NCI-H187 (cell line): Measurements from ENCODE around the gene OSBPL10.

ENCODE experiments used
- DNase-seq, 2 experiments: peaks; one replicate each; lab custom pipeline; 2025; lab: John Stamatoyannopoulos, UW

OSBPL10 gene

GRCh38 chr3:31925271-31925630 is 55.8 kb downstream of the OSBPL10 start:
- DNase-seq, result no peak

DNA sequence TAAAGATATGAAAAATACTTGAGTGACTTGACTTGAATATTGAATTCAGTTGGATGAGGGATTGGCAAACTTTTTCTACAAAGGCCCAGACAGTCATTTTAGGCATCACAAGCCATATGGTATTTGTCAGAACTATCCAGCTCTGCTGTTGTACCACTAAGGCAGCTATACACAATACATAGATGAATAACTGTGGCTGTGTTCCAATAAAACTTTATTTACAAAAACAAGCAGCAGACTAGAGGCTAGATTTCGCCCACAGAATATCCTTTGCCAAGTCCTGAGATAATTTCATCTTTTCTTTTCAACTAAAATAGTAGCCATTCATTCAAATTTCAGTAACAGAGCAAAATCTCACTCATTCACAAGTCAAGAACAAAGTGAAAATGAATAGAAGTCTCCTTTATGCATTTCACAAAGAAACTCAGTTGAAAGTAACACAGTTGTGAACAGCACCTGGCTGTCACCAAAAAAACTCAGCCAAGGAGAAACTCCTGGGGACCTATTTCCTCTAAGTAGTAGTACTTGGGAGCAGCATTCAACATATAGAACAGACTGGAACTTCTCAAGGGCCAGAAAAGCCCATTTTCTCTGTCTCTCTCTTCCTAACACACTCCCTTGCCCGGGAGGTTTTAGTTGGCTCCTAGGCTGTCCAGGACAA is 56.3 kb downstream of the OSBPL10 start:
- no peak for DNase-seq

DNA sequence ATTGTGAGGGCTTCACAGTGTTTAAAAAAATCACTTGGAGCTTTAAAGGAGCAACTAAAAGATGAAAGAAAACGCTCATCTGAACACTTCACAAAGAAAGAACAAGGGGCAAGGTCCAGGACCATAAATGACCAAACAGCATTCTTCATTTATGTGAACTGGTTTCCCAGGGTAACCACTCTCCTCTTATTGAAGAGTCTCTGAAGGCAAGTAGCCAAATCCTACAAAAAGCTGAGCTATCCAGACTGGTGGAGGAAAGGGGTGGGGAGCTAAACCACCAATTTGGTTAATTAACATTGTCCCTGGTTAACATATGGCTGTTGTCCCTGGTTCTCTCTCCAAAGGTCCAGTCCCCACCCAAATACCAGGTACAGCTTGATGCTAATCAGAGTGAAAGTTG is 58.1 kb downstream of the OSBPL10 start:
- no peak for DNase-seq

- no peak for DNase-seq
Measured at GRCh38 chr3:31921837-31922236, 59.2 kb downstream of the OSBPL10 start.

DNA sequence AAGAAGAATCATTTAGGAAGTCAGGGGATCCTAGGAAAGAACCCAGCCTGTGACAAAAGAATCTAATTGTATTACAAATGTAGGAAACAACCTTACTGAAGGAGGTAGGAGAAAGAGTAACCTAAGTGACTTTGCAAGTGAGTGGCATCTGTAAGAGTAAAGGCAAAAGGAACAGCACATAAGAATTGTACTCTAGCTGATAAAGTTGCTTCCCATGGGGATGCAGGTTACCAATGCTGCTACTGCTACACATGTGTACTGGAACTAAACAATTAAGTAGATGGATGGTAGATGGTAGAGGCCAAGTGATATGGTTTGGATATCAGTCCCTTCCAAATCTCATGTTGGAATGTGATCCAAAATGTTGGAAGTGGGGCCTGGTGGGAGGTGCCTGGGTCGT is 60.8 kb downstream of the OSBPL10 start:
- DNase-seq, result no peak

GRCh38 chr3:31919528-31919927 is 61.5 kb downstream of the OSBPL10 start:
- DNase-seq, result no peak

DNA sequence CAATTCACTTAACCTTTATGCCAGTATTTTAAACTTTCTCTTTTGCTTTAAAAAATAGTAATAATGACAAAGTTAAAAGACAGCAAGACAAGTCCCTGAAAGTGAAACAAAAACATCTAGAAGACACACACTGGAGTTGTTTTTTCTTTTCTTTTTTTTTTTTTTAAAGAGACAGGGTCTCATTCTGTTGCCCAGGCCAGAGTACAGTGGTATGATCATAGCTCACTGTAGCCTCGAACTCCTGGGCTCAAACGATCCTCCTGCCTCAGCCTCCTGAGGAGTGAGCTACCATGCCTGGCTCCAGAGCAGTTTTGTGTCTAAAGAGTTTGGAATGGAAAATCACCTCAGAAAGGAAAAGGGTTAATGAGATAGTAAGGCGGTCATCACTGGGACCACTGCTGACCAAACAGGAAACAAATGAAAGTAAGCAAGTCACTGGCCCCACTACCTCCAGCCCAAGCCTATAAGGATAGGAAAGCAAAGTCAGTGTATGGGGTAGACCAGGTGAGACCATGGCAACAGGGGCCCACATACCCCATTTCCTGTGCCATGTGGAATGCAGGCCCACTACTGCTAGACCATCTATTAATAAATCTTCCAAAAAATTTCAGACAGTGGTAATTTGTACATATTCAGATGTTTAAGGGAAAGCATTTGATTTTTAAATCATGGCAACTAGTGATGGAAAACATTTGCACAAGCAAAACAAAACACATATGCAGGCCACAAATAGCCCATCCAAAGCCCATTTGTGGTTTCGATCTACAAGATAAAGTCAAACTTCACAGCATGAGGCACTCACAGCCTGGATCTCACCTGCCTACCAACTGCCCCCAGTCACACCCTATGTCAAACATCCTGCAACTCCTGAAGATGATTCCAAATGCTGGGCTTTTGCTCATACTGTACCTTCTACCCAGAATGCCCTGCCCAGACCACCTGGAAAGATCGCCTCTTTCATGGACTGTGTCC is 62.6 kb downstream of the OSBPL10 start:
- DNase-seq, result no peak

DNA sequence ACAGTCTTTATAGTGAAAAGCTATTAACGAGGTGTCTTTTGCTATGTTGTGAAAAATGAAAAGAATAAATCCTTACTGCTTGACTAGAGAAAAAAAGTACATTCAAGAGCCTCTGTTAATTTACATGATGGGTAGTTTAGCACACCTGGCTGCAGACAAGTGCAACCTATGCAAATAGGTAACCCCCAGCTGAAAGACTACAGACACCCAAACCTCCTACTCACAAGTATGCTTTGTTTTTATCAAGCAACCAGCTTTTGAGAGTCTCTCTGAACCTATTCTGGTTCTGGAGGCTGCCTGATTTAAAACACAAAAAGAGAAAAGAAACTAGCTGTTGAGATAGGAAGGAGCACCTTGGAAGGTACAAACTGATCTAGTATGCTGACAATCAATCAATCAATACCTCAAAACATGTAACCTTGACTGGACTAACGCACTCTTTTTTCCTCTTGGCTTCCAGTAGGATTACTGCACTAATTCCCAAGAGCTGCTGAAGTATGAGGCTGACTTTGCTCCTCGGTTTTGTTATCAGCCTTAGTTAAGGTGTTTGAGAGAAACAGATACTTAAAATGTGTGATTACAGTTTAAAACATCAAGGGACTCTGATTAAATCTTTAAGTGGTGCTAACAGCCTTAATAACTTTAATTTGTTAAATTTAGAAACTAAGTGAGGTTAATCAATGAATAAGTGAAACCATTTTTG is 63.6 kb downstream of the OSBPL10 start:
- DNase-seq, result no peak

DNA sequence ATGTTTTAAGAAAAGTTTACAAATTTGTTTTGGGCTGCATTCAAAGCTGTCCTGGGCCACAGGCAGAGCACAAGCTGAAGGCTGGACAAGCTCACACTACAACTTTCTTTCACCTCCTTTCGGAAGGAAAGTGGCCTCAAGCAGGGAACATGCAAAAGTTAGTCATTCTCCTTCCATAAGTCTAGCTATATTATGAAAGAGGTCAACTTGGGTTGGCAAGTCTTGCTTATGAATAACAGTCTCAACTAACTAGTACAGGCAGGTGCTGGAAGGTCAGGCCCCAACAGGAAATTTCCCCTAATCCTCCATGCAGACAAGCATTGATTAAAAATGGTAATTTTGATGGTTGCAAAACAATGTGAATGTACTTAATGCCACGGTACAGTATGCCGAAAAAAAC is 69.4 kb downstream of the OSBPL10 start:
- DNase-seq, result no peak

DNA sequence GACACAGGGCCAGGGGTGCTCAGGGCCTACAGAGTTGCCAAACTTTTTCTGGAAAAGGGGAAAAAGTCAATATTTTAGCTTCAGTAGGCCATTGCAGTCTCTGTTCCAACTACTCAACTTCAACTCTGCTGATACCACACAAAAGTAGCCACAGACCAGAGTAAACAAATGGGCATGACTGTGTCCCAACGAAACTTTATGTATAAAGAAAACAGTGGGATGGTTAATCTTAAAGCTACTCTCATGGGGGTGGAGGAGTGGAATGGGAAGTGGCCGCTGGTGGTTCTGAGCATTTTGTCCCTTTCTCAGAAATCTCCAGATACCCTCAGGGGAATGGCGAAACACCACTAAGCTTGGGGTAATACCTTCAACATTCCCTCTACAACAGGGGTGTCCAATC is 69.9 kb downstream of the OSBPL10 start:
- no peak for DNase-seq

DNA sequence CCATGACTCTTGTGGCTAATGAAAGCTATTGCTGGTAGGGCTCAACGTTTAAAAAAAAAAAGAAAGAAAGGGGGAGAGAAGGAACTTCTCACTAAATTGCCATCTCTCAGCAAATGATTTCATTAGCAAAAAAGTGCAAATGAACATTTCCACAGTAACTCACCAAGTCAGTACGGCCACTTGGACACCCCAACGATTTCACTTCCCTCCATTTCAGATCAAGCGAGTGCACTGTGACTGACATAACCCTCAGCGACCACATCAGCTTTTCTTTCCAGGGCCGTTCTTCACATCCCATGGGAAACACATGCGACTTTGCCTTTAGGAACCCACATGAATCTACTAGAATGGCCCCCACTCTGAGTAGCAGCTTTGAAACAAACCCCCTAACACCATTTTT is 71.6 kb downstream of the OSBPL10 start:
- DNase-seq, result no peak

GRCh38 chr3:31908391-31909097 is 72.5 kb downstream of the OSBPL10 start:
- peak; percentile 9 to 26 for DNase-seq

DNA sequence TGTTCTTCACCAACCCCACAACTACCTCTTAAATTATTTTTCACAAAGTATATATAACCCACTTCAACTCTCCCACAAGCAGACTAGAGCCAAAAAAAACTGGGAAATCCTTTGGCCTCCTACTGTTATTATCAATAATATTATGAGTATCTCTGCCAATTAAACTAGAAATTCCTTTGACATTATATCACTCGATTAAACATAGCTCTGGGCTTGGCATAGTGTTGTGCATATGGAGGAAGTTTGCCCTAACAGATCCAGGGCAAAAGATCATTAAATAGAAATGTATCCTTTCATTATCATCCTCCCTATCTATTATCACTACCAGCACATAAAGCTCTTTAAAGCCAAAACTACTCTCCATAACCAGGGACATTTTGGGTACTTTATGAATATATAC is 74.9 kb downstream of the OSBPL10 start:
- no peak for DNase-seq

DNA sequence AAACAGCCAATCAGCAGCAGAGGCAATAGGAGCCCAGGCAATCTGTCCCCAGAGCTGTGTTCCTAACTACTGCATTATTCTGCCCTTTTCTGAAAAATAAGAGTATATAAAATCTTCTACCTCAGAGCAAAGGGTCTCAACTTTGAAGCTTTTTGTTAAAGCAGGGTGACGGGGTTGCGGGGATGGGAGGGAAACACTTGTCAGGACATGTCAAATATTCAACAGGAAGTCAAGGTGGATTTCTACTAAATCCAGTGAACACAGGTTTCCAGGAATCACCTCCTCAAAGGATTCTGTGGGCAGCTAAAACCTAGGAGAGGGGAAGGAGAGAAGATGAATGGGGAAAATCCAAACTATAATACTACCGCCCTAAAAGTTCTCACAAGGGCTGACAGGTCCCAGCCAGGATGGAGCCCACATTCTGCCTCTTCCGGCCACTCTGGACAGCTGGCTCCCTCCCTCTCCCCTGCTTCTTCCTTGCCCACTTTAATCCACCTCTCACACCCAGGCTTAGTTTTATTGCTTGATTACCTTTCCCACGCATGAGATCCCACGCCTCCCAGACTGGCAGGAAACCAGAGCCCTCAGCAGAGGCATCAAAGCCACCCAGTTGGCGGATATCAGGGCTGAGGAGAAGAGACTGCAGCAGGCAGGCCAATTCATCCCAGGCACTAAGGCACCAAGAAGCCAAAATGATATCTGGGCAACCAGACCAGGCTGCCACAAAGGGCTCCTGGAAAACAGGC is 77.2 kb downstream of the OSBPL10 start:
- DNase-seq, result no peak

GRCh38 chr3:31900583-31900982 is 80.5 kb downstream of the OSBPL10 start:
- no peak for DNase-seq

- DNase-seq, result no peak
Measured at GRCh38 chr3:31896648-31897433, 84.2 kb downstream of the OSBPL10 start.

GRCh38 chr3:31896026-31896425 is 85.0 kb downstream of the OSBPL10 start:
- DNase-seq, result no peak

DNA sequence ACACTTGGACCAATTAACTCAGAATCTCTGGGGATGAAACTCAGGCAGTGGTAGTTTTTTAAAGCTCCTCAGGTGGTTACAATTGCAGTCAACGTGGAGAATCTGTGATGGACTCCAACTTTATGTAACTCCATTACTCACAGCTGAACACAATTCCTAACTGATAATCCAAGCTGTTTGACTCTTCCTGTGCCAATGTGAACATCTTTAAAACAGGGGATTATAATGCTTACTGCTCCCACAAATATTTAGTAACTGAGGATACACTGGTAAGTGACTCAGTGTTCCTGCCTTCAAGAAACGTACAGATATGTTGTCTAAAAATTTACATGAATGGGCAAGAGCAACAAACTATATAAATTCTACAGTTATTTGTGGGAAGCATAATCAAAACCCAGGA is 85.6 kb downstream of the OSBPL10 start:
- no peak for DNase-seq

- DNase-seq, result no peak
Measured at GRCh38 chr3:31892916-31893573, 88.0 kb downstream of the OSBPL10 start.

DNA sequence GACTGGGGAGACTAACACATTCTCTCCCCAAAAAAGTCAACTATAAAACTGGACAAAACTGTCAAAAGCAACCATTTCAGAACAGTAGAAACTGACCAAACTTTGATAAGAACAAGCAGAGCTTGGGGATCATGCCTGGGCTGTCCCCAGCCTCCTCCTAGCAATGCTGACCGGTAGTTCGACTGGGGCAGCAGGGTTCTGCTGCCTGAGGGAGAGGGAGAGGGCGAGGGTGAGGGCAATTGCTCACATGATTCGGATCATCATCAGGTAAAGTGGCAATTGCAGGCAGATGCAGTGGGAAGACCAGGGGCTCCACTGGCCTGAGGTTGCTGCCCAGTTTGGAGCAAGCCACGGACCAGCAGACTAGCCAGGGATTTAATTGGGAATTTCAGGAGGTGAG is 88.6 kb downstream of the OSBPL10 start:
- no peak for DNase-seq
